NCI-H748 (cell line): Measurements from ENCODE around the gene AATK.

ENCODE experiments used
- DNase-seq: peaks from one replicate; lab custom pipeline; 2025; ENCODE audit not compliant: unreplicated experiment; lab: John Stamatoyannopoulos, UW

Gene AATK

GRCh38 chr17:81075307-81075706 is 90.7 kb downstream of the AATK start:
- DNase-seq = no peak

GRCh38 chr17:81074875-81075274 is 91.1 kb downstream of the AATK start:
- no peak for DNase-seq

GRCh38 chr17:81073967-81074839 is 91.8 kb downstream of the AATK start:
- no peak for DNase-seq

- no peak for DNase-seq
Observed at GRCh38 chr17:81071761-81072741, 94.0 kb downstream of the AATK start.

DNA sequence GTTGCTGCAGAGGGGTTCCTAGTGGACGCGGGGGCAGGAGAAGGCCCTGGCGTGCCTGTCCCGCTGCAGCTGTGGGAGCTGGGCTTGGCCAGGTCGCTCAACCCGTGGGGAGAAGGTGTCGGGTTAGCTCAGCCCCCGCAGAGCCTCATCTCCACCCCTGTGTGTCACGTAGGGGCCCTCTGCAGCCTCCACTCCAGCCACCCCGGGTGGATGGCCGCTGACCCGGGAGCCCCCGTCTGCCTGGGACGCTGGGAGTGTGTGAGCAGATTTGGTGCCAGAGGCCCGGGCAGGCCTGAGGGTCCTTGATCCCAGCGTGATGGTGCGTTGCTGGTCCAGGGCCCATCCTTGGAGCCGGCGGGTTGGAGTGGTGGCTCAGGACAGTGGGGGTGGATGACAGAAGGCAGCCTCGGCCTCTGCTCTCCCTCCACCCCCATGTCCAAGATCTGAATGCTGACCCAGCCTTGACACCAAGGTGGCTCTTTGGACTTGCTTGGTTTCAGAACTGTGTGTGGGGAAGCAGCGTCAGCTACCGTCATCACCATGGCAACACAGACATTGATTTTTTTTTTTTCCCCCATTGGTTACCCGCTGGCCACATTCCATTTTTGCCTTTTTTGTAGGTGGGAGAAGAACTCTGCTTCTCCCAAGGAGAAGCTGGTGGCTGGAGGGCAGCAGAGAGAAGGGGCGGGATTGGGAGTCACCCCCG is 95.3 kb downstream of the AATK start:
- no peak for DNase-seq

- DNase-seq = no peak
Observed at GRCh38 chr17:81069135-81069645, 96.8 kb downstream of the AATK start.

DNA sequence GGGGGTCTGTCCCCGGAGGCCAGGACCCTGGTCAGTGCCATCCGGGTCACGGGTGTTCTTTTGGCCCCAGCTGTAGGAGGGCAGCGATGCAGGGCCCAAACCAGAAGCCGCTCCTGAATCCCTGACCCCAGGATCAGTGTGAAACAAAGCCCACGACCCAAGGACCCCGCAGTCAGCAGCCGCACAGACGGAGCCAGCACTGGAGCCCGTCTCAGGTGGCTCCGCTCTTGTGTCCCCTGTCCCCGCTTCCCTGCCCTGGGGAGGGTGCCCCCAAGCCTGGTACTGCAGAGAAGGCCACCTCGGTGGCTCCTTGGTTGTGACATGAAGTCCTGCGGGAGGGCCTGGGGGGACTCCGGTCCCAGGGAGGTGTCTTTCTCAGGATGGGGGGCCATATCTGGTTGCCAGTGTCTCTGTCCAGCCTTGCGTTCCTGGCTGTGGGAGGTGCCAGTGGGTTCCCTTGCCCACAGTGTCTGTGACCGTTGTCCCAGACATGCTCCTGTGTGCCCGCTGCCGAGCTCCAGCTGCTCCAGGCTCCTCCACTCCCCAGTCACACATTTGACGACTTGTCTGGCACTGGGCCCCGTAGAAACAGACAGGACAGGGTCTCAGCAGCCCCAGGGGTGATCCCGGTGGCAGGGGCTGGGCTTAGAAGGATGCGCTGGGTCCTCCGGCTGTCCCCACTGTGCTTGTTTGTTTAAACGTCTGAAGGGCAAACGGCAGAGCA is 97.4 kb downstream of the AATK start:
- no peak for DNase-seq

- no peak for DNase-seq
Observed at GRCh38 chr17:81067391-81067811, 98.6 kb downstream of the AATK start.
